ENCODE data around the gene GIPC1. TPM values are rescaled to one million over a fixed set of nuclear protein-coding genes. Genes with fewer than 3 reads are reported as not detected.
"Not testable (repeated sequence)": the region's sequence is repeated elsewhere in the genome, so short reads cannot be mapped to it uniquely, and the experiment has no call there.

Gene GIPC1
- total RNA-seq, 1 donor from 2014 or later: 191 TPM

- no peak for DNase-seq (ENCODE audit: extremely low read depth, low read depth, low spot score)
Measured at GRCh38 chr19:14472202-14472938, 23.6 kb downstream of the GIPC1 start.

GRCh38 chr19:14471436-14472187 lies 24.3 kb downstream of the GIPC1 start:
- DNase-seq (ENCODE audit: extremely low read depth, low read depth, low spot score): no peak

- DNase-seq (ENCODE audit: extremely low read depth, low read depth, low spot score): no peak
Measured at GRCh38 chr19:14470031-14470876, 25.7 kb downstream of the GIPC1 start.

GRCh38 chr19:14467816-14468215 lies 28.1 kb downstream of the GIPC1 start:
- no peak for DNase-seq (ENCODE audit: extremely low read depth, low read depth, low spot score)

GRCh38 chr19:14467391-14467790 lies 28.5 kb downstream of the GIPC1 start:
- no peak for DNase-seq (ENCODE audit: extremely low read depth, low read depth, low spot score)

GRCh38 chr19:14463747-14464146 lies 32.2 kb downstream of the GIPC1 start:
- DNase-seq (ENCODE audit: extremely low read depth, low read depth, low spot score): no peak

- not testable (repeated sequence) for DNase-seq (ENCODE audit: extremely low read depth, low read depth, low spot score)
Measured at GRCh38 chr19:14462401-14462800, 33.5 kb downstream of the GIPC1 start.

- DNase-seq (ENCODE audit: extremely low read depth, low read depth, low spot score): no peak
Measured at GRCh38 chr19:14460935-14461334, 35.0 kb downstream of the GIPC1 start.

- DNase-seq (ENCODE audit: extremely low read depth, low read depth, low spot score): no peak
Measured at GRCh38 chr19:14459703-14460102, 36.2 kb downstream of the GIPC1 start.

- DNase-seq (ENCODE audit: extremely low read depth, low read depth, low spot score): not testable (repeated sequence)
Measured at GRCh38 chr19:14452303-14452702, 43.6 kb downstream of the GIPC1 start.

- no peak for DNase-seq (ENCODE audit: extremely low read depth, low read depth, low spot score)
Measured at GRCh38 chr19:14450876-14451275, 45.1 kb downstream of the GIPC1 start.

GRCh38 chr19:14450168-14450874 lies 45.6 kb downstream of the GIPC1 start:
- DNase-seq (ENCODE audit: extremely low read depth, low read depth, low spot score): no peak

GRCh38 chr19:14449321-14449720 lies 46.6 kb downstream of the GIPC1 start:
- DNase-seq (ENCODE audit: extremely low read depth, low read depth, low spot score): no peak

GRCh38 chr19:14446336-14447036 lies 49.4 kb downstream of the GIPC1 start:
- no peak for DNase-seq (ENCODE audit: extremely low read depth, low read depth, low spot score)

GRCh38 chr19:14443632-14444216 lies 52.2 kb downstream of the GIPC1 start:
- DNase-seq (ENCODE audit: extremely low read depth, low read depth, low spot score): no peak

GRCh38 chr19:14442891-14443631 lies 52.9 kb downstream of the GIPC1 start:
- no peak for DNase-seq (ENCODE audit: extremely low read depth, low read depth, low spot score)

GRCh38 chr19:14441041-14441938 lies 54.6 kb downstream of the GIPC1 start:
- no peak for DNase-seq (ENCODE audit: extremely low read depth, low read depth, low spot score)

- DNase-seq (ENCODE audit: extremely low read depth, low read depth, low spot score): no peak
Measured at GRCh38 chr19:14440049-14440448, 55.9 kb downstream of the GIPC1 start.
